Midbrain (tissue), 1 donor: ENCODE results near the gene CXorf51A.
A peak's percentile ranks its signal among the peaks of the same experiment; 100 is the strongest.
"Not testable (repeated sequence)": the region's sequence is repeated elsewhere in the genome, so short reads cannot be mapped to it uniquely, and the experiment has no call there.

Experiments
- DNase-seq: peaks from one replicate; lab custom pipeline; 2025; lab: John Stamatoyannopoulos, UW

Gene CXorf51A

GRCh38 chrX:146814644-146815043 is at the start of gene CXorf51A:
Gene CXorf51A, minus strand, starts transcription at chrX:146814744. Its CDS starts 21 bp downstream, at chrX:146814723.
- not testable (repeated sequence) for DNase-seq

GRCh38 chrX:146863566-146863965 is 49.0 kb upstream of the CXorf51A start:
- no peak for DNase-seq

GRCh38 chrX:146854281-146854680 is 39.7 kb upstream of the CXorf51A start:
- DNase-seq, result peak; percentile 6

- no peak for DNase-seq
Measured at GRCh38 chrX:146831994-146832393, 17.4 kb upstream of the CXorf51A start.

GRCh38 chrX:146809471-146809870 is 5.1 kb downstream of the CXorf51A start, which contains the start of gene CXorf51B:
Gene CXorf51B, plus strand, starts transcription at chrX:146809771. Its CDS starts 21 bp downstream, at chrX:146809792.
- not testable (repeated sequence) for DNase-seq
